T-cell (primary cell): ENCODE data around the gene CELA1. TPM values are rescaled to one million over a fixed set of nuclear protein-coding genes. Genes with fewer than 3 reads are reported as not detected.

ENCODE experiments used
- ATAC-seq, 4 experiments: fragments of 200-7000 bp in 3 of 4; fragments of 150-1000 bp in 1 of 4; cut with Tn5 transposase; replicated peaks in 1 of 4; 1 replicate in 3 of 4; 2 replicates in 1 of 4; pipeline ENCODE4 v1.10.0; 2021; ENCODE audit warnings: moderate library complexity in 3 of 4, mild to moderate bottlenecking in 2 of 4, moderate number of reproducible peaks in 1 of 4
- CTCF ChIA-PET, 2 donors: fragments of 300-600 bp; sonication (Branson Sonifier 250); formaldehyde crosslinking; loops; one replicate each; lab custom pipeline; 2022; ENCODE audit warnings: antibody characterized with exemption in 2 of 2; lab: Charles Lee
- POLR2A ChIA-PET, 2 donors: fragments of 300-600 bp; sonication (Branson Sonifier 250); formaldehyde crosslinking; loops; one replicate each; lab custom pipeline; 2022; ENCODE audit warnings: antibody characterized with exemption in 2 of 2; lab: Charles Lee
- DNase-seq, 35 experiments: peaks; one replicate each; pipeline versions ENCODE4 v3.0.0 to v3.0.0-alpha.2; 2013 to 2023
- H3K27ac ChIP-seq: one replicate; pipeline ENCODE4 v1.5.1; 2013; ENCODE audit warnings: low read length
- H3K27me3 ChIP-seq, 2 experiments: replicated peaks in 1 of 2; 1 replicate in 1 of 2; 2 replicates in 1 of 2; pipeline versions ENCODE4 v1.6.1 to v1.7.0; 2013; ENCODE audit warnings: low read length in 1 of 2, mixed read lengths in 1 of 2; ENCODE audit not compliant: control insufficient read depth in 2 of 2, insufficient read depth in 2 of 2; ENCODE audit errors: extremely low read depth in 1 of 2
- H3K36me3 ChIP-seq, 2 donors: 1 replicate in 1 of 2; 2 replicates in 1 of 2; pipeline versions ENCODE4 v1.6.1 to v1.7.0; 2013; ENCODE audit warnings: low read length in 1 of 2; ENCODE audit not compliant: control insufficient read depth in 2 of 2, insufficient read depth in 1 of 2; ENCODE audit errors: extremely low read depth in 1 of 2
- H3K4me1 ChIP-seq, 2 experiments: 1 replicate in 1 of 2; 2 replicates in 1 of 2; pipeline versions ENCODE4 v1.6.1 to v1.7.0; 2013; ENCODE audit warnings: low read length in 2 of 2, mixed read lengths in 1 of 2; ENCODE audit not compliant: insufficient read depth in 2 of 2, control insufficient read depth in 1 of 2; ENCODE audit errors: extremely low read depth in 1 of 2
- H3K4me3 ChIP-seq, 2 donors: 1 replicate in 1 of 2; 2 replicates in 1 of 2; pipeline versions ENCODE4 v1.5.1 to v1.7.0; 2013; ENCODE audit warnings: mild to moderate bottlenecking in 2 of 2, low read length in 1 of 2, moderate library complexity in 1 of 2; ENCODE audit not compliant: control insufficient read depth in 1 of 2; ENCODE audit errors: extremely low read depth in 1 of 2
- H3K9me3 ChIP-seq: 2 replicates; pipeline ENCODE4 v1.7.0; 2013
- H3K27ac Mint-ChIP-seq, 2 donors: one replicate each; pipeline ENCODE4 v1.8.0; 2020 to 2021; ENCODE audit warnings: mild to moderate bottlenecking in 2 of 2, mixed read lengths in 2 of 2
- H3K27me3 Mint-ChIP-seq, 2 donors: one replicate each; pipeline ENCODE4 v1.8.0; 2021 to 2022; ENCODE audit warnings: mixed read lengths in 2 of 2
- H3K36me3 Mint-ChIP-seq: one replicate; pipeline ENCODE4 v1.8.0; 2021; ENCODE audit warnings: mixed read lengths
- H3K4me1 Mint-ChIP-seq, 3 donors: one replicate each; pipeline ENCODE4 v1.8.0; 2020 to 2022; ENCODE audit warnings: mixed read lengths in 3 of 3, mild to moderate bottlenecking in 1 of 3
- H3K4me3 Mint-ChIP-seq, 3 donors: one replicate each; pipeline ENCODE4 v1.8.0; 2020 to 2022; ENCODE audit warnings: mild to moderate bottlenecking in 3 of 3, mixed read lengths in 3 of 3, moderate library complexity in 3 of 3
- H3K9me3 Mint-ChIP-seq, 3 donors: one replicate each; pipeline ENCODE4 v1.8.0; 2020 to 2022; ENCODE audit warnings: mixed read lengths in 3 of 3
- WGBS: methylation state at CpG from one replicate; pipeline ENCODE4 v1.1.5; 2013; ENCODE audit warnings: missing lambda C conversion rate; ENCODE audit not compliant: insufficient coverage; 5-methylcytosine and 5-hydroxymethylcytosine counted together
- total RNA-seq, 35 experiments: library from RNA in 6 of 35; stranded (reverse) in 6 of 35; fragments of 120-200 nt in 1 of 35; gene quantifications; one replicate each; pipeline versions ENCODE4 v1.2.1 to v1.2.4 and lab custom pipeline; 2013 to 2026

CELA1 gene
- total RNA-seq, 5 donors from 2014 or later (not counting 1 experiment from before 2014, with no cell fraction given), result 0.47 to 3.5 (median 0.88) TPM

- H3K4me3 Mint-ChIP-seq, result peak overlapping the region; percentile 87 to 94 (median 89)
- peak in 8 of 35 experiments; percentile 7 to 42 (median 19) for DNase-seq
- H3K9me3 ChIP-seq, result no peaks in the 10 kb centered on the region
- WGBS, result 20% methylated on average over 1 of the region's 8 CpGs
- POLR2A ChIA-PET, result interaction anchor here in 1 of 2 donors (0.5 to 1.3 kb wide), 2 partner anchors 9 to 22 kb away, joined by 3 to 6 read pairs; no protein-coding TSS in a partner anchor
- peak; percentile 12 to 27 (median 19) for ATAC-seq
- H3K27me3 ChIP-seq, result no peaks in the 10 kb centered on the region
- CTCF ChIA-PET, result interaction anchor here (0.5 to 1.2 kb wide), 2 partner anchors 24 to 26 kb away, joined by 3 read pairs; no protein-coding TSS in a partner anchor
- peaks cover 46 to 65% of the 10 kb centered on the region in 2 experiments for H3K4me1 ChIP-seq
- H3K9me3 Mint-ChIP-seq, result no peaks in the 10 kb centered on the region
- H3K36me3 Mint-ChIP-seq, result no peaks in the 10 kb centered on the region
- H3K27ac ChIP-seq, result peak overlapping the region; percentile 75
- H3K36me3 ChIP-seq, result no peaks in the 10 kb centered on the region
- H3K27ac Mint-ChIP-seq, result peak overlapping the region; percentile 71 to 81
- peaks cover 76 to 86% (median 84%) of the 10 kb centered on the region in 3 donors for H3K4me1 Mint-ChIP-seq
- H3K4me3 ChIP-seq, result peak overlapping the region; percentile 76 to 80
- no peaks in the 10 kb centered on the region for H3K27me3 Mint-ChIP-seq
These were observed 44.4 kb upstream of the CELA1 start for GRCh38 chr12:51390891-51391282.

GRCh38 chr12:51390457-51390856, 44.0 kb upstream of the CELA1 start:
- H3K27me3 Mint-ChIP-seq, result no peaks in the 10 kb centered on the region
- peak overlapping the region; percentile 71 to 81 for H3K27ac Mint-ChIP-seq
- Histone ChIP-seq H3K4me1 (peaks cover 41 to 61% of the 10 kb centered on the region in 2 experiments), H3K27me3 (no peaks in the 10 kb centered on the region), H3K9me3 (no peaks in the 10 kb centered on the region), H3K36me3 (no peaks in the 10 kb centered on the region), H3K27ac (peak overlapping the region; percentile 75), H3K4me3 (peak overlapping the region; percentile 76 to 80)
- H3K9me3 Mint-ChIP-seq, result no peaks in the 10 kb centered on the region
- no CpG with 5 or more reads among the region's 6 CpGs for WGBS
- DNase-seq (no peak), ATAC-seq (no peak)
- no peaks in the 10 kb centered on the region for H3K36me3 Mint-ChIP-seq
- POLR2A ChIA-PET, result no interaction called here
- CTCF ChIA-PET, result interaction anchor here (0.5 to 1.2 kb wide), 2 partner anchors 23 to 26 kb away, joined by 3 read pairs; no protein-coding TSS in a partner anchor
- peaks cover 73 to 86% (median 81%) of the 10 kb centered on the region in 3 donors for H3K4me1 Mint-ChIP-seq
- peak overlapping the region; percentile 87 to 94 (median 89) for H3K4me3 Mint-ChIP-seq

GRCh38 chr12:51389302-51389999, 43.0 kb upstream of the CELA1 start:
- no peaks in the 10 kb centered on the region for H3K36me3 Mint-ChIP-seq
- Histone ChIP-seq H3K9me3 (no peaks in the 10 kb centered on the region), H3K36me3 (no peaks in the 10 kb centered on the region), H3K27me3 (no peaks in the 10 kb centered on the region), H3K27ac (no peak overlapping the region), H3K4me3 (no peak overlapping the region), H3K4me1 (peaks cover 32 to 51% of the 10 kb centered on the region in 2 experiments)
- peaks cover 65 to 78% (median 73%) of the 10 kb centered on the region in 3 donors for H3K4me1 Mint-ChIP-seq
- H3K27me3 Mint-ChIP-seq, result no peaks in the 10 kb centered on the region
- ChIA-PET POLR2A (no interaction called here), CTCF (interaction anchor here in 1 of 2 donors (1.1 kb wide), 1 partner anchor 20 kb away, joined by 9 read pairs; no protein-coding TSS in a partner anchor)
- peak overlapping the region; percentile 72 to 74 for H3K27ac Mint-ChIP-seq
- no peak for ATAC-seq
- DNase-seq, result peak in 2 of 35 experiments; percentile 30 to 56
- peak overlapping the region in 2 of 3 donors; percentile 39 to 94 for H3K4me3 Mint-ChIP-seq
- no peaks in the 10 kb centered on the region for H3K9me3 Mint-ChIP-seq
- 29% methylated on average over 1 of the region's 2 CpGs for WGBS

GRCh38 chr12:51388846-51389245, 42.4 kb upstream of the CELA1 start:
- no peaks in the 10 kb centered on the region for H3K36me3 Mint-ChIP-seq
- no peaks in the 10 kb centered on the region for H3K9me3 Mint-ChIP-seq
- H3K27ac Mint-ChIP-seq, result peak overlapping the region; percentile 29 to 46
- peak overlapping the region in 1 of 3 donors; percentile 4 for H3K4me3 Mint-ChIP-seq
- WGBS, result 94% methylated on average over 3 of the region's 5 CpGs
- Histone ChIP-seq H3K27ac (no peak overlapping the region), H3K4me3 (no peak overlapping the region), H3K27me3 (no peaks in the 10 kb centered on the region), H3K4me1 (peaks cover 34 to 50% of the 10 kb centered on the region in 2 experiments), H3K36me3 (no peaks in the 10 kb centered on the region), H3K9me3 (no peaks in the 10 kb centered on the region)
- ChIA-PET POLR2A (interaction anchor here in 1 of 2 donors (0.6 kb wide), 1 partner anchor 22 kb away, joined by 3 read pairs; no protein-coding TSS in a partner anchor), CTCF (interaction anchor here in 1 of 2 donors (1.1 kb wide), 1 partner anchor 20 kb away, joined by 9 read pairs; no protein-coding TSS in a partner anchor)
- ATAC-seq (no peak), DNase-seq (no peak)
- H3K4me1 Mint-ChIP-seq, result peaks cover 63 to 78% (median 72%) of the 10 kb centered on the region in 3 donors
- no peaks in the 10 kb centered on the region for H3K27me3 Mint-ChIP-seq

GRCh38 chr12:51388069-51388799, 41.8 kb upstream of the CELA1 start:
- ATAC-seq (no peak), DNase-seq (no peak)
- Mint-ChIP-seq H3K4me1 (peaks cover 63 to 78% (median 72%) of the 10 kb centered on the region in 3 donors), H3K9me3 (no peaks in the 10 kb centered on the region), H3K4me3 (peak overlapping the region in 1 of 3 donors; percentile 4), H3K36me3 (no peaks in the 10 kb centered on the region), H3K27ac (peak overlapping the region; percentile 1 to 25), H3K27me3 (no peaks in the 10 kb centered on the region)
- POLR2A ChIA-PET, result interaction anchor here in 1 of 2 donors (0.6 kb wide), 1 partner anchor 21 kb away, joined by 3 read pairs; no protein-coding TSS in a partner anchor
- H3K4me1 ChIP-seq, result peaks cover 31 to 50% of the 10 kb centered on the region in 2 experiments
- H3K4me3 ChIP-seq, result no peak overlapping the region
- 77% methylated on average over 8 of the region's 10 CpGs for WGBS
- H3K27me3 ChIP-seq, result no peaks in the 10 kb centered on the region
- H3K9me3 ChIP-seq, result no peaks in the 10 kb centered on the region
- peaks cover 0 to 1% of the 10 kb centered on the region in 2 donors for H3K36me3 ChIP-seq
- no peak overlapping the region for H3K27ac ChIP-seq
- CTCF ChIA-PET, result no interaction called here

GRCh38 chr12:51386351-51386750, 39.9 kb upstream of the CELA1 start:
- no peak overlapping the region for H3K4me3 Mint-ChIP-seq
- H3K36me3 Mint-ChIP-seq, result peaks cover 13% of the 10 kb centered on the region
- no peaks in the 10 kb centered on the region for H3K27me3 Mint-ChIP-seq
- no peaks in the 10 kb centered on the region for H3K27me3 ChIP-seq
- H3K4me3 ChIP-seq, result no peak overlapping the region
- DNase-seq, result no peak
- no peak overlapping the region for H3K27ac Mint-ChIP-seq
- peaks cover 42 to 50% of the 10 kb centered on the region in 2 experiments for H3K4me1 ChIP-seq
- peaks cover 0 to 20% of the 10 kb centered on the region in 2 donors for H3K36me3 ChIP-seq
- no peaks in the 10 kb centered on the region for H3K9me3 ChIP-seq
- H3K9me3 Mint-ChIP-seq, result no peaks in the 10 kb centered on the region
- peaks cover 67 to 81% (median 76%) of the 10 kb centered on the region in 3 donors for H3K4me1 Mint-ChIP-seq
- ChIA-PET CTCF (no interaction called here), POLR2A (interaction anchor here in 1 of 2 donors (0.6 kb wide), 1 partner anchor 17 kb away, joined by 3 read pairs; no protein-coding TSS in a partner anchor)
- WGBS, result 67% methylated on average over 1 of the region's 4 CpGs
- ATAC-seq, result no peak
- no peak overlapping the region for H3K27ac ChIP-seq
